Activated CD4-positive, alpha-beta T cell treated with anti-CD3 and anti-CD28 coated beads, Interleukin-2, Interleukin-6, amounts not matched to agents 100 ng/mL and 50 ng/mL, durations not matched to agents 16 hours and 8 hours (primary cell): ENCODE data around the gene SLC45A1.

Experiments used
- DNase-seq: peaks from one replicate; pipeline ENCODE4 v3.0.0-alpha.2; 2020

Gene SLC45A1

DNA sequence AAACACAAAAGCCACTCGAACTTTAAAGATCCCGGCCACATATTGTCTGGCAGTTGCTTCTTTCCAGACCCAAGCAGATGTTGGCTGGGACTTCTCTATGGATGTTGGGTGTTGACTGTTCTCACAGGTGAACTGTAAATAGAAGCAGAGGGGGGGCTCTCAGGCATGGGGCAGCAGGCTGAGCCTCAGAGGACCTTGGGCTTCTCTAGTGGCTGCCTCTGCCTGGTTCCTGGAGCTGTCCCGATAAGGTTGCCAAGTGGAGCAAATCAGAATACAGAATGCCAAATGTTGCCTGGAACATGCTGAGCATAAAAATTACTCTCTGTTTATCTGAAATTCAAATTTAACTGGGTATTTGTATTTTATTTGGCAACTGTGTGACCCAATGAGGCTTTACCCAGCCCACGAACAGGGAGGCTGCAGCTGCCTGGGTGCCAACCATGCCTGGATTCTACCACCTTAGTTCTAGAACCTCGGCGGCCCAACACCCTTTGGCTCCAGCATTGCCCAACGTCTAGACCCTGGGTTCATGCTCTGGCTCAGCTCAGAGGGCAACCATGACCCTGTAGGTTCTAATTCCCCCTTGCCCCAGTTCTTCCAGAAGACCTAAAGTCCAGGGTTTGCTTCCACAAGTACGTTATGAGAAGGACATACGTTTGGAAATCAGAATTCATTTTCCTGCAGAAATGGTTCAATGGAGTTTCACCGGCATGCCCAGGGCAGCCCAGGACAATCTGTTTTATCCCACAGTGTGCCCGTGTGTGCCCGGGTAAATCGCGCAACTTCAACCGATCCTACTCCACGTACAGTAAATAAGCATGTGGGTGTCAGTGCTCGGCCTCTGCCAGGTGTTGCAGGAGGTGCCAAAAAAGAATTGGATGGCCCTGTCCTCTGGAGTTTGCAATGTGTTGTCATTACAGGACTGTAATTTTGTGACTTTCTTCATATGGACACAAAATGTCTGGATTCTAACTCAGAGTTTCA is 5.4 kb upstream of the SLC45A1 start:
- no peak for DNase-seq

- no peak for DNase-seq
These were observed 4.7 kb upstream of the SLC45A1 start for GRCh38 chr1:8313231-8313630.

DNA sequence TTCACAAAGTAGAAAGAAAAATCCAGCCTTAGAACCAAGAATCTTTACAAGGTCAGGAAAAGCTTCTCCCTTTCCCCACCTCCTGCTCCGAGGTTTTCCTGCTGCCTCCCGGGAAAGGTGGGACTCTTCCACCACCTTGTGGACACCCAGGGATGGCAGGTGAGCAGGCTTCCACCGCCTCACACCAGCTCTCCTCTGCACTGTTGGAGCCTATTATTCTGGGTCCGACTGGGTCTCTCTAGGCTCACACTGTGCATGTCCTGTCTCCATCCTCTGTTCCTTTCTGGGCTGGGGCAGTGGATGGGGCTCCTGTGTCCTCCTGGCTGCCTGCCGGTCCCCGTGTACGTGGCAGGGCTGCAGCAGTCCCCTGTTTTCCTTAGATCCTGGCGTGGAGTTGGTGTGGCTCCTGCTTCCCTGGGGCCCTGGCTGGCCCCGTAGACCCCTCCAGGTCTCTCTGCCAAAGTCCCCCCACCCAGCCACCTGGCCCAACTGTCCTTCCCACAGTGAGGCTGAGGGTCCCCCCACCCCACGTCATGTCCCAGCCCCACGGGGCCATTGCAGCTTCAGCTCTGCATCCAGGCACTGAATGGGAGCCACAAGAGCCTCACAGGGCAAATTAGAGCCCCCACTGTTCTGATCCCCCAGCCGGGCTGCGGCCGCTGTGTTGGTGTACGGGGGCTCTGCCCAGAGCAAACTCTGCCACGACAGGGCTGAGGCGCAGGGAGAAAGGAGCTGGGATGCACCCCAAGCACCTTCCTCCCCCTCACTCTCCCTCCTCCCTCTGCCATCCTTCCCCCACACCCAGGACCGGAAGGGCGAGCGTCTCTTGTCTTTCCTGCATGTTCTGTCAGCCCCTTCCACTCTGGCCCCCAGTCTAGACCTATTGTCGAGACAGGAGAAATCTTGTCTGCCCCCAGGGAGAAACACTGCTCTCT is 3.3 kb upstream of the SLC45A1 start:
- peak; percentile 61 for DNase-seq

DNA sequence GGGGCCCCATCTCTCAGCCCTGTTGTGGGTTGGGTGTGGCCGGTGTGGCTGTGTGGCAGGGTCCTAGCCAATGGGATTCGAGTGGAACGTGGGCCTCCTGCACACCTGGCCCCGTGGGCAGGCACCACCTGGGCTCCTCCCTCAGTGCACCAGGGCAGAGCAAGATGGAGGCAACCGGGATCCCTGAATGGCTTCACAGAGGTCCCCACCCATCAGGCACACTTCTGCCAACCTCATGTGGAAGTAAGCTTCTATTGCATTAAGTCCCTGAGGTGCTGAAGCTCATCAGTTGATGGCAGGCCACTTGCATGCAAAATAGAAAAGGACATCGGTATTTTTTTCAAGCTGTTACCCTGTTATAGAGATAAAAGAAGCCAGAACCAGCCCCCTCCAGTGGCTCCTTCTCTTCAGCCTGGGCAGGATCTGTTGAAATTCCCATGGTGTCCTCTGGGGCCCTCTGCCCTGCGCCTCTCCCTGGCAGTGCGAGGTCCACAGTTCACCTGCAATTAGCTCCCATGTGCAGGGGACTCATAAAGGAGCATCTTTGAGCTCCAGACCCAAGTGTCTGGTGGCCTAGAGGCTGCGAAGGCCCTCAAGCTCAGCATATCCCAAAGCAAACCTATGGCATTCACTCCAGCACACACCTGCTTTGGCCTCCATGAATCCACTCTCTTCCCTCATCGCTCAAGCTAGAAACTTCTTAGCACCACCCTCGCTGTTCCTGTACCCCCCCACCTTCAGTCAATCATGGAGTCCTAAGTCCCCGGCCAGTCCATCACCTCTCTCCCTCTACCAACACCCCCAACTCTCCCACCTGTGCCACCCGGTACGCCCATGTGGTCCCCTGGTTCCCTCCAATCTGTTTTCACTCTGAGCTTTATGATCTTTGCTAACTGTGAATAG is 2.1 kb upstream of the SLC45A1 start:
- no peak for DNase-seq

DNA sequence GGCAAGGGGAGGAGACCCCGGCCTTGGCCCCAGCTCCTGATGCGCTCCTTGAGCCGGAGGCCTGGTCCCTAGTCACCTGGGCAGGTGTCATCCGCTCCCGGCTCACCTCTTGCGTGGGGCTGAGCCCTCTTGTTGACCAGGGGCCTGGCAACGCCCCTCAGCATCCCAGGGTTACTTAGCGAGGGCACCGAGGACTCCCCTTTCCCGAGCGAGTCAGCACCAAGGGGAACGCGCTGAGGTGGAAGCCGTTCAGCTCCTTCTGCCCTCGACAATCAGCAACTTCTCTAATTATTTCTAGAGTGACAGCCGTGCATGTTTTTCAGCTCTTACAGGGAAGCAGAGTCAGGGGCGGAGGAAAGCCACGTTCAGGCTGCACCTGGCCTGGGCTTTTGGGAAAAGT is 522 bp downstream of the SLC45A1 start:
- no peak for DNase-seq

DNA sequence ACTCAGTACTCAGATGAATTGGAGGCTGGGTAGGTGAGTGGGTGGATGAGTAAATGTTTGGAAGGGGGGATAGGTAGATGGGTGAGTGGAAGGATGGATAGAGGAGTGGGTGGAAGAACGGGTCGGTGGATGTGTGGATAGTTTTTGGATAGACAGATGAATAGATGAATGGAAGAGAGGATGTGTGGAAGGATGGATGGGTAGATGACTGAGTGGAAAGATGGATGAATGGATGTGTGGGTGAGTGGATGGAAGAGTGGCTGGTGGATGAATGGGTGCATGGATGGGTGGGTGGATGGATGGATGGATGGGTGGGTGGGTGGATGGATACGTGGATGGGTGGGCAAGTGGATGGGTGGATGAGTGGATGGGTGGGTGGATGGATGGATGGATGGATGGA is 3.7 kb downstream of the SLC45A1 start:
- no peak for DNase-seq

DNA sequence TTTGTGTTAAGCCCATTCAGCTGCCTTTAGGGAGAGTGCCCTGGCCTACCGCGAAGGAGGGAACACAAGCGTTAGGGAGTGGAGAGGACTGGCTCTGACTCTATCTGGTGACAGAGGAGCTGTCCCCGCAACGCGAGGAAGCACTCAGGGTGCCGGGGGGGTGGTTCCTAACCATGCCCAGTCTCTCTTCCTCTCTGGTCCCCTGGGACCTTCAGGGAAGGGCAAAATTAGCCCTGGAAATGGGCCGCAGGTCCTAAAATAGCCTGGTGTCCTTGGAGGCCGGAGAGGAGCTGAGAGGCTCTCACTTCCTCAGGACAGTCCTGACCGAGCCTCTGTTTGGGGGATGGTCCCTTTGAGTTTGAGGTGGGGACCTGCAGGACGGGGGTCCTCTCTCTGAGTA is 5.8 kb downstream of the SLC45A1 start:
- DNase-seq, result no peak

- DNase-seq, result no peak
These were observed 6.4 kb downstream of the SLC45A1 start for GRCh38 chr1:8324176-8324810.

- no peak for DNase-seq
These were observed 7.9 kb downstream of the SLC45A1 start for GRCh38 chr1:8325771-8326170.

GRCh38 chr1:8326265-8326664 is 8.4 kb downstream of the SLC45A1 start:
- DNase-seq, result no peak

- DNase-seq, result no peak
These were observed 10.4 kb downstream of the SLC45A1 start for GRCh38 chr1:8328271-8328670.

- no peak for DNase-seq
These were observed 11.5 kb downstream of the SLC45A1 start for GRCh38 chr1:8329439-8329838.

DNA sequence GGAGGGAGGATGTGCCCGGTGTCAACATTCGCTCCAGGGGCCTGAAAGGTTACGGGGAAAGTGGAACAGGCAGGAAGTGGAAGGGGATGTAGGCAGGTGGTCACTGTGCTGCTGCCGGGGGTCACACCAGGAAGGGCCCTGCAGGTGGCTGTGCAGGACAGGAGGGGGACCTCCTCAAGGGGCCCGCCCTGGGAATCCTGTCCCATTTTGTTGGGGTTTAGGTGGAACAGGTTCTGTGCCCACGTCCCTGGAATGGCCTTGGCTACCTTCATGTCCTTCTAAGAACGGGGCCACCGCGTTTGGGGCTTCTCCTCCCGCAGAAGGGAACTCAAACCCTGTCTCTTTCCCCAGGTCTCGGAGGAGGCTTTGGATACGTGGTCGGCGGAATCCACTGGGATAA is 11.9 kb downstream of the SLC45A1 start:
- no peak for DNase-seq

GRCh38 chr1:8330271-8331125 is 12.6 kb downstream of the SLC45A1 start:
- DNase-seq, result no peak

- no peak for DNase-seq
These were observed 14.9 kb downstream of the SLC45A1 start for GRCh38 chr1:8332806-8333205.

GRCh38 chr1:8333246-8333987 is 15.5 kb downstream of the SLC45A1 start:
- DNase-seq, result no peak

- no peak for DNase-seq
These were observed 16.4 kb downstream of the SLC45A1 start for GRCh38 chr1:8334106-8334851.

GRCh38 chr1:8335246-8335645 is 17.3 kb downstream of the SLC45A1 start:
- no peak for DNase-seq

DNA sequence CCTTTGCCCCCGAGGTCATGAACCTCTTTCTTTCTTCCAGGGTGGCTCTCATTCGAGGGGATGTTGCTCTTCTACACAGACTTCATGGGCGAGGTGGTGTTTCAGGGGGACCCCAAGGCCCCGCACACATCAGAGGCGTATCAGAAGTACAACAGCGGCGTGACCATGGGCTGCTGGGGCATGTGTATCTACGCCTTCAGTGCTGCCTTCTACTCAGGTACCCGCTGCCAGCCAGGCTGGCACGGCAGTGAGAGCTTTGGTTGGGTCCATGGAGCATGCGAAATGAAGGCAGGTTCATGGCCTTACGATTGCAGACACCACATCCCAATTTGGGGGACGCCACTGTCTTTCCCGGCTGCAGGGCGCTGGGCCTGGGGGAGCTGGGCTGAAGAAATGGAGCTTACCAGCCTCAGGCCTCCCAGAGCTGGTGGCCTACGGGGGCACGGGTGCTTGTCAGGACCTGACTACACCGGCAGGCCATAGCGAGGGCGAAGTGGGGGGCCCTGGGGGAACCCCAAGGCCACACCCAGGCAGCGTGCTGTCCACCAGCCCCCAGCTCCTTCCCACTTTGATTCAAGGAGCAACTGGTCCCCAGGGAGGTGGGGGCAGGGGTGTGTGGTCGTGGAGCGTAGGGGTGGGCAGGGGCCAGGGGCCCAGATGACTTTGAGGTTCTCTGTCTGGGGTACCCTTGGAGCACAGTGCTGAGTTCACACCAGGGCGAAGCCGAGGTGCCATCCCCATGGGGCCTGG is 20.0 kb downstream of the SLC45A1 start:
- DNase-seq, result no peak
